ENCODE data around the gene TMEM154.

DNA sequence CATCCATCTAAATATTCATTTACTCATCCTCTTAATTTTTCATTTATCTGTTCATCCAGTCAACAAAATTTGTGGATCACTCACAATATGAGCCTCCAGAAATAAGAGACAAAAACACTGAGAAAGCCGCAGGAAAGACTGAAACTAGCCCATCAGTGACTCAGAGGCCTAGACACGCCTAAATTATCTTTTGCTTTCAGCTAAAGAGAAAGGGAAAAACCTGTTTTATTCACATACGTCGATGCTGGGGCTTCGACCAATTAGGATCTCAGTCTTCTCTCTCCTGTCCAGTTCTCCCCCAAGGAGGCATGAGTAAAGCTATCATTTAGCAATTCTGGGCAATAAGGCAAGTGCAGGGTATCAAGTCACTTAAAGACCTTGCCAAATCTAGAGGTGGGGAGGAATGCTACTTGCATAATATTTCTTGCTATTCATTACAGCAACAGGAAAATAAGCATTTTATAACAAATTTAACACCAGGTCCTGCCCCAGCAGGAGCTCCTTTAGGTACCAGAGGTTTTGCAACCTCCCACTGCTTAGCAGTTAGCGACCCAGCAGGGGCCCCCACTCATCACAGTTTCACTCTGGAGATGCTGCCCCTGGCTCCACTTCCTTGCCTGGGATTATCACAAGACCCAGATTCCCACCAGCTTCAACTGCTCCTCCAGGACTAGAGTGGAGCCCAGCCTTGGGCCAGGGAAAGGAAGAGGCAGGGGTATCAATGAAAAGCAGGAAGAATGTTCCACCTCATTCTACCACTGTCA, 30.1 kb upstream of the TMEM154 start:
- TF ChIP-seq, protein P1, sequence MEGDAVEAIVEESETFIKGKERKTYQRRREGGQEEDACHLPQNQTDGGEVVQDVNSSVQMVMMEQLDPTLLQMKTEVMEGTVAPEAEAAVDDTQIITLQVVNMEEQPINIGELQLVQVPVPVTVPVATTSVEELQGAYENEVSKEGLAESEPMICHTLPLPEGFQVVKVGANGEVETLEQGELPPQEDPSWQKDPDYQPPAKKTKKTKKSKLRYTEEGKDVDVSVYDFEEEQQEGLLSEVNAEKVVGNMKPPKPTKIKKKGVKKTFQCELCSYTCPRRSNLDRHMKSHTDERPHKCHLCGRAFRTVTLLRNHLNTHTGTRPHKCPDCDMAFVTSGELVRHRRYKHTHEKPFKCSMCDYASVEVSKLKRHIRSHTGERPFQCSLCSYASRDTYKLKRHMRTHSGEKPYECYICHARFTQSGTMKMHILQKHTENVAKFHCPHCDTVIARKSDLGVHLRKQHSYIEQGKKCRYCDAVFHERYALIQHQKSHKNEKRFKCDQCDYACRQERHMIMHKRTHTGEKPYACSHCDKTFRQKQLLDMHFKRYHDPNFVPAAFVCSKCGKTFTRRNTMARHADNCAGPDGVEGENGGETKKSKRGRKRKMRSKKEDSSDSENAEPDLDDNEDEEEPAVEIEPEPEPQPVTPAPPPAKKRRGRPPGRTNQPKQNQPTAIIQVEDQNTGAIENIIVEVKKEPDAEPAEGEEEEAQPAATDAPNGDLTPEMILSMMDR (IDR thresholded peaks at IDR 0.05; ENCODE audit: poor library complexity, severe bottlenecking): no peak
- TF ChIP-seq EP300 (conservative IDR thresholded peaks at IDR 0.05; ENCODE audit: poor library complexity, severe bottlenecking) (no peak), SMC3 (conservative IDR thresholded peaks at IDR 0.05; ENCODE audit: poor library complexity) (no peak), EZH2 (IDR thresholded peaks at IDR 0.05; ENCODE audit: borderline replicate concordance, insufficient read depth, low read length, poor library complexity, severe bottlenecking) (no peak), POLR2AphosphoS5 (IDR thresholded peaks at IDR 0.05) (no peak), TAF1 (IDR thresholded peaks at IDR 0.05; ENCODE audit: low read depth) (no peak), MXI1 (conservative IDR thresholded peaks at IDR 0.05; ENCODE audit: poor library complexity, severe bottlenecking) (no peak), RAD21 (conservative IDR thresholded peaks at IDR 0.05) (no peak), REST (IDR thresholded peaks at IDR 0.05; ENCODE audit: borderline replicate concordance) (no peak)
